Activated CD4-positive, alpha-beta T cell treated with anti-CD3 and anti-CD28 coated beads, Interleukin-2, Interleukin-4, amounts not matched to agents 100 ng/mL and 50 ng/mL, durations not matched to agents 16 hours and 8 hours (primary cell): ENCODE data around the gene SORCS2.

Experiments used
- DNase-seq: peaks from one replicate; pipeline ENCODE4 v3.0.0-alpha.2; 2020; ENCODE audit warnings: low spot score

SORCS2 gene

DNA sequence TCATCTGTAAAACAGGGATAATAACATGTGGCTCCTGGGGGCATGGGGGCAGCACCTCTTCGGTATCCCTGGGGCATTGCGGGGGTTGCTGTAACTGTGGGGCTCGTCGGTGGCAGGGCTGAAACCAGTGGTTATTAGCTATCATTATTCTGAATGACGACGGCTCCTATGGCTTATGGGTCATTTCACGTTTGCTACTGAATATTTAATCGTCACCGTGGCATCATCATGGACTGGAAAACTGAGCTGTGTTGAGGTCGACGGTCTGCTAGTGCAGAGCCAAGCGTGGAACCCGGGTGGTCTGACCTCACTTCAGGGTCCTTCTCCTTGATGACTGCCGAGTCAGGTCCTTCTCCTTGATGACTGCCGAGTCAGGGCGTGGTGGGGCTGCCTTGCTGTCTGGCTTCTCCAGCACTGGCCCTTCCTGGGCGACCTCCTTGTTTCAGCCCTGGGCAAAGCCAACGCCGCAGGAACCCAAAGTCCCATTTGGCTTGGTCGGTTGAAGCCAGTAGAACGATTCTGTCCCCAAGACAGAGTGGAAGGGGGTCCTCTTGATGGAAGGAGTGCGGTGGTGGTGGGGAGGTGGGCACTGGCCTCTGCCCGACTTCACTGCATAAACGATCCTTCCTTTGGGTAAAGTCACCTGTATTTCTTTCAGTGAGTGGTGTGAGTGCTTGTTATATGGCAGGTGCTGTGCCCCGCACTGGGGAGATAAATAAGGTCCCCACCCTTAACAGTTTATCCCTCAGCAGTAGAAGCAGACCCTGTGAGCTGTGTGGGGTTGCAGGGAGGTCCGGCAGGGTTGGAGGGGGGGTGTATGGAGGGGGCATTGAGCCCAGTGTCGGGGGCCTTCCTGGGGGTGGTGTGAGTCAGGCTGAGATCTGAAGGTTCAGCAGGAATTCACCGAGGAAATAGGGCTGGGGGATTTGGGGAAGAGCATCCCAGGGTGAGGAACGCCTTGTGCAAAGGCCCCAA lies 201.6 kb downstream of the SORCS2 start:
- no peak for DNase-seq

DNA sequence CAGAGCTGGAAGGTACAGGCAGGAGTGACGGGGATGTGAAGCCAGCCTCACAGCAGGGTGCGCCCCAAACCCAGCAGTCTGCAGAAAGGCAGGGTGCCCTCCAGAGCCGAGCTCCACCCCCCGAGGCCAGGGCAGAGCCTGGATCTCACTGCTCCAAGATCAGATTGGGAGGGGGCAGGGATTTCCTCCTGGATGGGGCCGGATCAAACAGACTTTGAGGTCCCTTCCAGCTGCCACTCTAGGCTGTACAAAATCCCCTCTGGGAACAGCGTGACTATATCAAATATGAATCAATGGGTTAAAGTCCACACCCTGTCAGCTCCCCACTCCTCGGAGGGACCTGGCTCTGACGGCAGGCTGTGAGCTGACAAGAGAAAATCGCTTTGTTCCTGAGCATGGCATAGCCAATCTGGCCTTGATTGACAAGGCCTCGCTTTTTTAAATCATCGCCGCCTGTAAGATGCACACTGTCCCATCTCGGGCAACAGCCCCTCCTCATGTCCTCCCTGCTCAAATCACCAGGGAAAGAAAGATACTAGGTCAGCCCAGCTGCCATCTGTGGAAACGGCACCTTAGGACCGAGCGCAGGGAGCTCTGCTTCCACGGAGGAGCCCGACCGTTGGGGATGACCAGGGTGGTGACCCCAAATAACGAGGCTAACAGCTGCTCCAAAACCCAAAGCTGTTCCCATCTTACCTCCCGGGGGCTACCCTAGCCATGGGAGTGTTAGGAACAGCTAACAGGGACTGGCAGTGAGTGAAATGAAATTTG lies 202.5 kb downstream of the SORCS2 start:
- DNase-seq: no peak

DNA sequence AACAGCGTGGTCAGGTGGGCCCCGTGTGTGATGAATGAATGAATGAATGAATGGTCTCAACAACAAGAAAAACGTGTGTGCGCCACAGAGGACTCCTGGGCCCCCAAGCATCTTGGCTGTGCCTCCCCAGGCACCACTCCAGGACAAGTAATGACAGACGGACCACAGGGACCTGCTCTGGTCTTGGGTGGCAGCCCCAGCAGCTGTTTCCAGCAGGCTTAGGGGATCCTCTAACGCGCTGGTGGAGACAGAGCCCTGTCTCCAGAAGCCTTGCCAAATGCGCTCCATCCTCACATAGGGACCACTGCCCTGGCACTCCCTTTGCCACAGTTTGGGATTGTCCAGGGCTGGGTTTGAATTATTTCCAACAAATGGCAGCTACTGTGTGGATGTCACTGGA lies 203.3 kb downstream of the SORCS2 start:
- no peak for DNase-seq

DNA sequence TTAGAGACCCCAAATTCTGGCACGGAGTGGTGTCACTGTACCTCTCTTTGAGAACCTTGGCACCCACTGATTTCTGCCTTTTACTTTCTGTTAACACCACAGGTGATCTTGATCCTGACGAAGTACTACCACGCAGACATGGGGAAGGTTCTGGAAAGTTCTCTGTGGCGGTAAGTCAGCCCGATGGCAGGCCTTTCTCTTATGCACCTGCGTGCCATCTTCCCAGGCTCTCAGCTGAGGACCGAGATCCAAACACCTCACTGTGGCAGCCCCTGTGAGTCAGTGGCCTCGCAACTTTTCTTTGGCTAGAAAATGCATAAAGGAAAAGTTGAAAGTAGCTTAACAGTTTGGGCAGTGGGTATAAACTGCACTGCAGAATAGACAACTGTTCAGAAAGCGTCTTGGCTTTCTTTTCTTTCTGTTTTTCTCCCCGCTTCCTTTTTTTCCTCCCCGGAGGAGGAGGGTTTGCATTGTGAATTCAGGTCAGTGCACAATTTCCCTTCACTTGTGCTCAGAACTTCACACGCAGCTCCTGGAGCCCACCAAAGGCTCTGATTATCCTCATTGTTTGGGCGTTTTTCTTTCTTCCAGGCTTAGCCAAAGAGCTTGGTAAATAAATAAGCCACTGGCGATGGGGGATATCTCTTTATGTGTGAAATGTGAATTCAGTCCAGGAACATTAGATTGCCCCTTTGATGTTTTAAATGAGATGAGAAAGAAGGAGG lies 204.0 kb downstream of the SORCS2 start:
- DNase-seq: no peak

DNA sequence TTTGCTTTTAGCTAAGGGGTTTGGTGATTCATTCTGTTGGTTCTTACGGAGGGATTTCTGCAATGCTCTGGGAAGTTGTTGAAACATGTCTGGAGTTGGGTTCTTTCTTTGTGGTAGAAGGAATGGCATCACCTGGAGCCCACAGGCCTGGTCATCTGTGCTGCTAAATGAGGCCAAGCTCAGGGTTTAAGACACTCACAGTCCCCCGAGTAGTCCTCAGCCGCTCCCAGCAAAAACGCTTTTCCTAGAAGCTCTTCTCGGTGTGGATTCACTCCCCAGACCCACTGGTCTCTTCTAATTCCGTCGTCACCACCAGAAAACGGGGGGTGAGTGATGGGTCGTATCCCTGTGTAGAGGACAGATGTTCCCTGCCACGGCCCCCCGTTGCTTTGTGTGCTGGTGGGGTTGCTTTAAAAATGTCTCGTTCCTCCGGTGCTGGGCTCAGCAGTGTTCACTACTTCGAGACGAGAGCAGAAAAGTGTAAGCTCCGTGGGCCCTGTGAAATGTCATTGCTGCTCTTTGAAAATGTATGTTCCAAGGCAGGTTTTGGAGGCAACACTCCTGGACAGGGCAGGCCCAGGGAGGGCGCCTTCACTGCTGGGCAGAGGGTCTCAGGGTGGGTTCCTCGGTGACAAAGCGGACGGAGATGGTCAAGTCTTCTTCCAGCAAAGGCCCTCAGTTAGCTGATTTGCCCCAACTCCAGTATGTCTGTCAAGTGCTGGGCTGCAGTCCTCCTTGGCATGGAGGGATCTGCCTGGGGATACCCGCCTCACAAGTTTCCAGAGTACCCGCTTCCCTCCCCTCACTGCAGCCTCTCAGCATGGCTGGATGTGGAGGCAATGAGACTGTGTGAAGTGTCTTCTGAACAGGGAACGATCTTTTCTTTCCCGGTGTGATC lies 205.1 kb downstream of the SORCS2 start:
- no peak for DNase-seq

DNA sequence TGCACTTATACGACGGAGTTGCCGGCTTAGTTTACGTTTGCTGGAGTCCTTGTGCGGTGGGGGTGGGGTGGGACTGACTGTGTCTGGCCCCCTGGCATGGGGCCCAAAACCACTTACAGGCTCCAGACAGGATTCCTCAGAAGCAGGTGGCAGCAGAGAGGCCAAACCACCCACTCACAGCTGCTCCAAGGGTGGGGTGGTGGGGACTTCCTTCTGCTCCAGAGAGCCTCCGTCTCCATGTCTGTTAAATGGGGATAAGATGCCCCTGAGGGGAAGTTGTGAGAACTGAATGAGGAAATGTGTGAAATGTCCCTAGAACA lies 205.7 kb downstream of the SORCS2 start:
- no peak for DNase-seq

DNA sequence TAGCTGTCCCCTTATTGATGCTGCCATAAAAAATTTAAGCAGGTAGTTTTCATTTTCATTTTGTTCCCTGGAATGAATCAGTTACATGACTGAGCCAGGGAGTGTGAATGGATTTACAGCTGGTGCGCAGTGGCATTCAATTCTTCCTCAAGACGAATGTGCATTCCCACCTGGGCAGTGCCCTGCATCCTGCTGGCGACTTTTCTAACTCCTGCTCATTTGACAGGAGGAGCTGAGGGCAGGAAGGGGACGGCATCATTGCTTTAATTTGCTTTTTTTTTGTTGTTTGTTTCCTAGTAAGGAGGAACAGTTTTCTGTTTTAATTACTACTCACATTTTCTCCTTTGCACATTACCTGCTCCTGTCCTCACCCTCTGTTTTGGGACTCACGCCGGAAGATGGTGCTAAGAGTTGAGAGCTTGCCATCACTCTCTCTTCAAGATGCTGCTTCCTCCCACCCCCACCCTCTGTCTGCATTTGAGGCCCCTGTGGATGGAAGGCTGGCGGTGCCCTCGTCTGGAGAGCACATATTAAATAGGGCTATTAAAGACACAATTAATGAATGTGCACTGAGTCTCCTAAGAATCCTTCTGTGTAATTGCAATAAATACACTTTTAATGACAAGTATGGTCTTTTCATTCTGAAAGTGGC lies 206.6 kb downstream of the SORCS2 start:
- DNase-seq: no peak

DNA sequence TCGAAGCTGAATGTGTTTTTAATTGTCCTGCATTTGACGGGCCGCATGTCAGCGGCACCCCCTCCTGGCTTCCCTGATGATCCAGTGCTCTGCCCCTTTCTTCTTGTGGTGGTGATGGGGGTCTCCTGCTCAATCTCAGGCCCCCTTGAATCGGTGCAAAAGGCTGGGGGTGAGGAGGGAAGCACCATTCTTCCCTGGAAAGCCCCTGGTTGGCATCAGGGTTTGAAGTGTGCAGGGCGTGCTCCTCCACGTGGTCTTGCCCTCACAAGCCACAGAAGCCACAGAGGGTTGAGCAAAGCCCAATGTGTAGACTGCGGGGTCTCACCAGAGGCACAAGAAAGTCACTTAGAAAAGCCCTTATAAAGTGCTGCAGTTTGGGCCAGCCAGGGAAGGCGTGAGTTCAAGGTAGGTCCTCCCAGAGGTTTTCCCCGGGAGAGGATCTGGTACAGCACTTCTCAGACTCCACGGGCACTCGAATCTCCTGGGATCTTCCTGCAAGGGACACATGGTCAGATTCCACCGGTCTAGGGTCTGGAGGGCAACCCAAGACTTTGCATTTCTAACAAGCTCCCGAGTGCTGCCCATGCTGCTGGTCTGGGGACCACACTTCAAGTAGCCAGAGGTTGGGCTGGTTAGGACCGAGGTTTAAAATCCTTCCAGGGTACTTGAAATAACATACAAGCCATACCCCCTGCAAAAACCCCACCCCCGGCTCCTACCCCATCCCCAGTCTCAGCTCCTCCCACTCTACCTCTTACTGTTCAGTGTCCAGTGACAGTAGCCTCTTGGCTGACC lies 207.3 kb downstream of the SORCS2 start:
- DNase-seq: no peak

DNA sequence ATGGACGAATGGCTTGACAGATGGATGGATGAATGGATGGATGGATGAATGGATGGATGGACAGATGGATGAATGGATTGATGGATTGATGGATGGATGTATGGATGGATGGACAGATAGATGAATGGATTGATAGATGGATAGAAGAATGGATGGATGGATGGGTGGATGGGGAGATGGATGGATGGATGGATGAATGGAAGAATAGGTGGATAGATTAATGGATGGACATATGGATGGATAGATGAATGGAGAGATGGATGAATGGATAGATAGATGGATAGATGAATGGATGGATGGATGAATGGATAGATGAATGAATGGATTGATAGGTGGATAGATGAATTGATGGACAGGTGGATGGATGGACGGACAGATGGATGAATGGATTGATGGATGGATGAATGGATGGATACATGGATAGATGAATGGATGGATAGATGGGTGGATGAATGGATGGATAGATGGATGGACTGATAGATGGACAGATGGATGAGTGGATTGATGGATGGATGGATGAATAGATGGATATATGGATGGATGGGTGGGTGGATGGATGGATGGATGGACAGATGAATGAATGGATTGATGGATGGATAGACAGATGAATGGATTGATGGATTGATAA lies 208.4 kb downstream of the SORCS2 start:
- DNase-seq: no peak

DNA sequence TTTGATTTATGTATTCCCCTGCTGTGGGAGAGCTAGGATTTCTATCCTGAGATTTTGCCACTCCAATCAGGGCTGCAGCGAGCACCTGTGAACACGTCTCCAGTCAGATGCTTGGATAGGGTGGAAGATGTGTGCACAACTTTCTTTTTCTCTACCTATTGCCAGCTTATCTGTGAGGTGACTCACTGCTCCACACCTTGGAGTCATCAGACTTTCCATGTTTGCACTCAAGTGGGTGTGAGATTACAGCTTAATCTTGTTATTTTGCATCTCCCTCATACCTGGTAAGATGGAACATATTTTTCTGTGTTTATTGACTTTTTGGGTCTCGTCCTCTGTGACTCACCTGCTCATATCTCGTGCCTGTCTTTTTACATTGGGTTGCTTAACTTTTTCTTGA lies 210.2 kb downstream of the SORCS2 start:
- no peak for DNase-seq

DNA sequence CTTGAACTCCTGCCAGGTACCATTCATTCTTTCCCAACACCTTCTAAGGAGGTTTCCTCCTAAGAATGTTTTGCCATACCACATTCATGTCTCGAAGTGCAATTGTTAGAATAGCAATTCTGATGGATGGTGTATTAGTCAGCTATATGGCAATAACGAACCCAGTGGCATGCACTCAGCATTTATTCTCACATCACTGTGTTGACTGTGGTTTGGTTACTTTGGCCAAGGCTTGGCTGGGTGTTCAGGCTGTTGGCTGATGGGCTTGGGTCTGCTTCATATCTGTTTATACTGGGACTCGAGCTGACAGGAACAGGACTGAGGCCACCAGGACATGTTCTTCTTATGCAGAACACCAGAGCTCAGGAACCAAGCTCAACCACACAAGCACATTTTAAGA lies 210.7 kb downstream of the SORCS2 start:
- no peak for DNase-seq

DNA sequence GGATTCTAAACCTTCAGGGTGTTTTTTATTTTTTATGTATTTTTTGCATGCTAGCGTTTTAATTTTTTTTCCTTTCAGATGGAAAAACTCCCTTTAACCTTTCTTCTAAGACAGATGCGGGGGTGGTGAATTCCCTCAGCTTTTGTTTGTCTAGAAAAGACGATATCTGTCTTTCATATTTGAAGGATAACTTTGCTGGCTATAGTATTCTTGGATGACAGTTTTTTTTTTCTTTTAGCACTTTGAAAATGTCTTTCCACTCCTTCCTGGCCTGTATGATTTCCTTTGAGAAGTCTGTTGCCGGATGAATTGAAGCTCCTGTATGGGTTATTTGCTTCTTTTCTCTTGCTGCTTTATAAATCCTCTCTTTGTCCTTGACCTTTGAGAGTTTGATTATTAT lies 215.8 kb downstream of the SORCS2 start:
- DNase-seq: no peak

DNA sequence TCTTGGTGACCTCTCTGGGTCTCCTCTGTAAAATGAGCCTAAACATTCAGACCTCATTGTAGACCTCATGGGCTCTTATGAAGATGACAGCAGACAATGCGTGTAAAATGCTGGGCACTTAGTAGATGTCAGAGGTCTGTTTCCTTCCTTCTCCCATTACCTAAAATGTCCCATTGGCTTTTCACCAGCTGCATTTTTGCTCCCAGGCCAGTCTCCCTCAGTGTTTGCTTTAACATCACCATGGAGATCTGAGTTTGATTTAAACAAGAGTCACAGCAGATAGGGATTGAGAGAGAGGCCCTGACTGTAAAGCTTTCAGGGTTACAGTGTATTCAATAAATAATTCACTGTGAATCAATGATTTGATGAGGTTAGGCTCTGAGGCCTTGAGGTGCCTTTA lies 218.1 kb downstream of the SORCS2 start:
- DNase-seq: no peak

DNA sequence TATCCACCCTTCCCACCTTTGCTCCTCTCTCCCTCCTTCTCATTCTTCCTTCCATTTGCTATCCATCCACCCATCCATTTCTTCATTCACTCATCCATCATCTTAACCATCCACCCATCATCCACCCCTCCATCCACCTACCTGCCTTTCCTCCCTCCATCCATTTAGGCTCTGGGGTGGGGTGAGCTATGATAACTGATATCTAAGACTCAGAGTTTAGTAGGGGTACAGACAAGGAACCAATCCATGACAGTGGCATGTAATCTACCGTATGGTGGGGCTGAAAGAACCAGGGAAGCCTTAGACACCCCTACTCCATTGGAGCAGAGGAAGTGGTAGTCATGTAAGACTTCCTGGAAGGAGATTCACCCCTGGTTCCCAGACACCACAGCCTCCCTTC lies 219.2 kb downstream of the SORCS2 start:
- DNase-seq: no peak

DNA sequence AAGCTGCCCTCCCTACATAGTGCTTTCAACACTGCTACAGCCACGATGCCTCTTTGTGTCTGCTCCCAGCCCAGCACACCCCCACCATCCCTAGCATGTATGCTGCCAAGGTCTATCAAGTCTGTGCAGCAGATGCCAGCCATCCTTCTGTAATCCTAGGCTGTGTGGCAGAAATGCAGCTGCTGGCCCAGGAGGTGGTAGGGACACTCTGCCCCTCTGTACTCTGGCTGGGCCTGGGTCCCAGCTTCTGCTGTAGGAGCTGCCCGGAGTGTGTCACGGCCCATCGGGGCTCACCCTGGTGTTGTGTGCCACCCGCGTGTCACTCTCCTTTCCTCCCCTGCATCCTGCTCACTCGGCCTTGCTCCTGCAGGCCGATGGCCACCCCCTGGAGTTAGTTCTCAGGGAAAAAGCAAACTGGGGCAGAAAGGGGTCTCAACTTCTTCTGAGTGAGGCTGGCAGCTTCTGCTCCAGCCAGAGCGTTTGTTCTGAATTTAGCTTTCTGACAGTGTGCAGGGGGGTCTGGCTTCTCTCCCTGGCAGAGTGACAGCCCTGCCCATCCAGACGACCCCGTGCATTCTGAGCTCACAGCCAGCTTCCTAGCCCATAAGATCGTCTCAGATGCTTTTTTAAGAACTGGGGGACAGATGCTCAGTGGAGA lies 219.7 kb downstream of the SORCS2 start:
- DNase-seq: no peak

DNA sequence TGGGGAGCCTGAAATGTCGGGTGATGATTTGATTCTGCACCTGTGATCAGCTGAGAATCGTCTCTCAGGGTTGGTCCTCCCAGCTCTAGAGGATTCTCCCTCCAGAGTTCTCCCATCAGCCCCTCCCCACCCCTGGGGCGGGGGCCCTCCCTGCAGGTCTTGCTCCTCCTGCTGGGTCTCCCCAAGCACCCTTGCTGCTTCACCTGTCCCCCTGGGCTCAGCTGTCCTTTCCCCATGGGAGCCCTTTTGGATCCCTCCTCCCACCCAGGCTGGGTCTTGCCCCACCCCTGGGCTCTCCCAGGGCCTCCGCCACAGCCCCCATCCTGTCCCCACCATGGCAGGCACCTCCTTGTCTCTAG lies 220.2 kb downstream of the SORCS2 start:
- DNase-seq: no peak

DNA sequence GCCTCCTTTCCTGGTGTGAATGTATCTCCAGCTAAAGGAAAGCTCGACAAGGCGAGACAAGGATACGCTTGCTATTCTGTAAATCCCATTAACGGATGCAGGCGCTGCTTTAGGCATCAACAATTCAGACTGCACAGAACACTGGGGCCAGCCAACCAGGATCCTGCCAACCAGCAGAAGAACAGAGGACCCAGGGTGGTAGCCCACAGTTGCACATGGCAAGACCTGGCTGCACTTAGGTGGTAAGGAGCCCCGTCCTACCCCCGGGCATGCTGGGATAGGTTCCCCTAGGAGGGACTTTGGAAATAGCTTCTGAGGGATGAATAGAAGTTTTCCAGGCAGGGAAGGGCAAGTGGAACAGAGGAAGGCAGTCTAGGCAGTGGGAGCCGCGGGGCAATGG lies 221.7 kb downstream of the SORCS2 start:
- no peak for DNase-seq

DNA sequence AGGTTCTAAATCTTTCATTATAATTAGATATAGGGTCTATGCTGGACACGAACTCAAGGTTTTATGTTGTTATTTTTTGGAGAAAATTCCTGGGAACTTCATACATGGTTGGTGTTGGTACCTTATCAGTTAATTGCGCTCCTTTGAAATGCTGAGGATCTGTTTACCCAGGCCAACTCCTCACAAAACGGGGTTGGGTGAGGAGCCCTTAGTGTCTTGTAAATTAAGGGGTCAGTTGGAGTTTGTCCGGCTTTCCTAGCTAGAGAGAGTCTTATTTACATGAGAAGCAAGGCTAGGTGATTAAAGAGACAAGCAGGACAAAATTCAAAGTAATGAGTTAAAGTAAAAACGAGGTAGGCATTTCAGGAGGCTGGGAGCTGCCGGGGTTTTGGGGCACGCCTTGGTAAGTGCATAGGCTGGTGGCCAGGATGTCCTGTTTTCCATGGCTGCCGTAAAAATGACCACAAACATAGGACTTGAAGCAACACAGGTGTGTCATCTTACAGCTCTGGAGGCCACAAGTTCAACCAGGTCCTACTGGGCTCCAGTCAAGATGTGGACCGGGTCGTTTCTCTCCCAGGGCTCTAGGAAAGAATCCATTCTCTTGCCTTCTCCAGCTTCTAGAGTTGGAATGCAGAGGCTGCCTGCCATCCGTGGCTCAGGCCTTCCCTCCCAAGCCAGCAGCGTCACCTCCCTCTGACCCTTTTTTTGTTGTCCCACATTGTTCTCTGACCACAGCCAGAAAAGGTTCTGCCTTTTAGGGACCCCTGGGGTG lies 222.6 kb downstream of the SORCS2 start:
- DNase-seq: no peak
